Measurements from ENCODE around the gene AMBRA1.

The AMBRA1 gene

GRCh38 chr11:46611526-46612304, 17.9 kb upstream of the AMBRA1 start:
- H3K27me3 ChIP-seq (ENCODE audit: insufficient read depth, low read length, poor library complexity), result no peaks in the 10 kb centered on the region
- H3K4me1 ChIP-seq (ENCODE audit: control insufficient read depth, low read depth, low read length), result no peaks in the 10 kb centered on the region
- no peak overlapping the region for H2BK5ac ChIP-seq (ENCODE audit: low read length)
- no peak overlapping the region for H2BK15ac ChIP-seq (replicated peaks; ENCODE audit: low read depth)
- no peak overlapping the region for H3K23ac ChIP-seq (ENCODE audit: low read length)
- no peaks in the 10 kb centered on the region for H3K79me1 ChIP-seq (ENCODE audit: low read length)
- no CpG with 5 or more reads among the region's 5 CpGs for WGBS (ENCODE audit: extremely low coverage, insufficient coverage, low lambda C conversion rate)
- H3K4me2 ChIP-seq (ENCODE audit: low read length), result no peak overlapping the region
- no peak overlapping the region for H3K9ac ChIP-seq (ENCODE audit: low read length)
- H3K4ac ChIP-seq (ENCODE audit: low read depth, low read length), result no peak overlapping the region
- DNase-seq, result no peak
- no peak overlapping the region for H3K4me3 ChIP-seq (ENCODE audit: low read length)
- no peak overlapping the region for H3K18ac ChIP-seq (ENCODE audit: low read length)
- no peaks in the 10 kb centered on the region for H3K36me3 ChIP-seq (ENCODE audit: control insufficient read depth, insufficient read depth, low read length)
- no peak overlapping the region for H4K5ac ChIP-seq (ENCODE audit: low read length)
- H3K56ac ChIP-seq (ENCODE audit: low read length), result no peak overlapping the region
- no peaks in the 10 kb centered on the region for H3K79me2 ChIP-seq (ENCODE audit: control insufficient read depth, insufficient read depth, low read length)
- no peak overlapping the region for H2BK120ac ChIP-seq (ENCODE audit: low read depth, low read length)
- no peak overlapping the region for H2AK5ac ChIP-seq (ENCODE audit: low read length)
- H3K27ac ChIP-seq (ENCODE audit: low read depth, low read length), result no peak overlapping the region
- H4K8ac ChIP-seq (ENCODE audit: low read depth, low read length), result no peak overlapping the region

DNA sequence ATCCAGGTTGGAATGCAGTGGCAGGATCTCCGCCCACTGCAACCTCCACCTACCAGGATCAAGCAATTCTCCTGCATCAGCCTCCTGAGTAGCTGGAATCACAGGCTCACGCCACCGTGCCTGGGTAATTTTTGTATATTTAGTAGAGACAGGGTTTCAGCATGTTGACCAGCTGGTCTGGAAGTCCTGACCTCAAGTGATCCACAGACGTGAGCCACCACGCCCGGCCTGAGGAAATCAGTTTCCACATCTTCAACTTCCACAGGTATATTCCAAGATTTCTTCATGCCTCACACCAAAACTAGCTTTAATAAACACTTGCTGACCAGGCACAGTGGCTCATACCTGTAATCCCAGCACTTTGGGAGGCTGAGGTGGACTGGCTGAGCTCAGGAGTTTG, 15.6 kb upstream of the AMBRA1 start:
- no peak overlapping the region for H3K4ac ChIP-seq (ENCODE audit: low read depth, low read length)
- no peak for DNase-seq
- no peak overlapping the region for H3K4me3 ChIP-seq (ENCODE audit: low read length)
- no peak overlapping the region for H3K9ac ChIP-seq (ENCODE audit: low read length)
- H3K23ac ChIP-seq (ENCODE audit: low read length), result no peak overlapping the region
- no peak overlapping the region for H4K5ac ChIP-seq (ENCODE audit: low read length)
- H3K27me3 ChIP-seq (ENCODE audit: insufficient read depth, low read length, poor library complexity), result no peaks in the 10 kb centered on the region
- H2AK5ac ChIP-seq (ENCODE audit: low read length), result no peak overlapping the region
- H2BK5ac ChIP-seq (ENCODE audit: low read length), result no peak overlapping the region
- no peaks in the 10 kb centered on the region for H3K79me2 ChIP-seq (ENCODE audit: control insufficient read depth, insufficient read depth, low read length)
- whole genome bisulfite sequencing (ENCODE audit: extremely low coverage, insufficient coverage, low lambda C conversion rate), result no CpG with 5 or more reads among the region's 6 CpGs
- no peak overlapping the region for H2BK15ac ChIP-seq (replicated peaks; ENCODE audit: low read depth)
- no peaks in the 10 kb centered on the region for H3K79me1 ChIP-seq (ENCODE audit: low read length)
- no peak overlapping the region for H3K56ac ChIP-seq (ENCODE audit: low read length)
- no peaks in the 10 kb centered on the region for H3K4me1 ChIP-seq (ENCODE audit: control insufficient read depth, low read depth, low read length)
- H3K18ac ChIP-seq (ENCODE audit: low read length), result no peak overlapping the region
- no peaks in the 10 kb centered on the region for H3K36me3 ChIP-seq (ENCODE audit: control insufficient read depth, insufficient read depth, low read length)
- no peak overlapping the region for H2BK120ac ChIP-seq (ENCODE audit: low read depth, low read length)
- no peak overlapping the region for H3K4me2 ChIP-seq (ENCODE audit: low read length)
- no peak overlapping the region for H4K8ac ChIP-seq (ENCODE audit: low read depth, low read length)
- H3K27ac ChIP-seq (ENCODE audit: low read depth, low read length), result no peak overlapping the region

DNA sequence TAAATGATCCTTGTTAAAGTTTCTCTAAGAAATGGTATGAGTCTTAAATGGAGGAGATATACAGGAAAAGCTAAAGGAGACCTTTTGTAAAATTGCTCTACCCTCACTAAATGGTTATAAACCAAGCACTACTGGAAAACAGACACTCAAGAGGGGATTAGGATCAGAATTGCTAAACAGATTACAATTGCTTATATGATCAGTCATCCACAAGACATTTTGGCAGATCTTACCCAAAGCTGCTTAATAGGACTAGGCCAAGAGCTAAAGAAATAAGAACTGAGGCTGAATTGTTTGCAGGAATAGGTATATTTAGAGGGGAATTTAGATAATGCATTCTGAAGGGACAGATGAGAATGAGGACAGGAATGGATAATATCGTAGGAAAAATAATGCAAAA, 13.7 kb upstream of the AMBRA1 start:
- Histone ChIP-seq H3K79me1 (ENCODE audit: low read length) (no peaks in the 10 kb centered on the region), H3K4me1 (ENCODE audit: control insufficient read depth, low read depth, low read length) (no peaks in the 10 kb centered on the region)

GRCh38 chr11:46604796-46605195, 11.0 kb upstream of the AMBRA1 start:
- no peak overlapping the region for H3K4me2 ChIP-seq (ENCODE audit: low read length)
- H2AK5ac ChIP-seq (ENCODE audit: low read length), result no peak overlapping the region
- no CpG with 5 or more reads among the region's 1 CpG for WGBS (ENCODE audit: extremely low coverage, insufficient coverage, low lambda C conversion rate)
- H2BK120ac ChIP-seq (ENCODE audit: low read depth, low read length), result no peak overlapping the region
- no peak overlapping the region for H3K9ac ChIP-seq (ENCODE audit: low read length)
- DNase-seq, result no peak
- no peaks in the 10 kb centered on the region for H3K4me1 ChIP-seq (ENCODE audit: control insufficient read depth, low read depth, low read length)
- no peak overlapping the region for H3K23ac ChIP-seq (ENCODE audit: low read length)
- H3K36me3 ChIP-seq (ENCODE audit: control insufficient read depth, insufficient read depth, low read length), result no peaks in the 10 kb centered on the region
- H2BK15ac ChIP-seq (replicated peaks; ENCODE audit: low read depth), result no peak overlapping the region
- no peak overlapping the region for H3K4ac ChIP-seq (ENCODE audit: low read depth, low read length)
- H4K8ac ChIP-seq (ENCODE audit: low read depth, low read length), result no peak overlapping the region
- H2BK5ac ChIP-seq (ENCODE audit: low read length), result no peak overlapping the region
- no peak overlapping the region for H4K5ac ChIP-seq (ENCODE audit: low read length)
- H3K27me3 ChIP-seq (ENCODE audit: insufficient read depth, low read length, poor library complexity), result no peaks in the 10 kb centered on the region
- H3K4me3 ChIP-seq (ENCODE audit: low read length), result no peak overlapping the region
- H3K79me2 ChIP-seq (ENCODE audit: control insufficient read depth, insufficient read depth, low read length), result no peaks in the 10 kb centered on the region
- no peak overlapping the region for H3K18ac ChIP-seq (ENCODE audit: low read length)
- H3K79me1 ChIP-seq (ENCODE audit: low read length), result no peaks in the 10 kb centered on the region
- H3K56ac ChIP-seq (ENCODE audit: low read length), result no peak overlapping the region
- H3K27ac ChIP-seq (ENCODE audit: low read depth, low read length), result no peak overlapping the region

More for the DNA sequence above, 13.7 kb upstream of the AMBRA1 start:
- H3K4me2 ChIP-seq (ENCODE audit: low read length), result no peak overlapping the region
- no peak overlapping the region for H4K8ac ChIP-seq (ENCODE audit: low read depth, low read length)
- no peak overlapping the region for H3K4me3 ChIP-seq (ENCODE audit: low read length)
- H3K56ac ChIP-seq (ENCODE audit: low read length), result no peak overlapping the region
- no peaks in the 10 kb centered on the region for H3K79me2 ChIP-seq (ENCODE audit: control insufficient read depth, insufficient read depth, low read length)
- H3K18ac ChIP-seq (ENCODE audit: low read length), result no peak overlapping the region
- H2BK5ac ChIP-seq (ENCODE audit: low read length), result no peak overlapping the region
- no peak overlapping the region for H3K9ac ChIP-seq (ENCODE audit: low read length)
- no peak for DNase-seq
- no peak overlapping the region for H2BK120ac ChIP-seq (ENCODE audit: low read depth, low read length)
- H2AK5ac ChIP-seq (ENCODE audit: low read length), result no peak overlapping the region
- H3K27me3 ChIP-seq (ENCODE audit: insufficient read depth, low read length, poor library complexity), result no peaks in the 10 kb centered on the region
- H3K4ac ChIP-seq (ENCODE audit: low read depth, low read length), result no peak overlapping the region
- H2BK15ac ChIP-seq (replicated peaks; ENCODE audit: low read depth), result no peak overlapping the region
- no CpG with 5 or more reads among the region's 1 CpG for WGBS (ENCODE audit: extremely low coverage, insufficient coverage, low lambda C conversion rate)
- no peak overlapping the region for H3K27ac ChIP-seq (ENCODE audit: low read depth, low read length)
- no peaks in the 10 kb centered on the region for H3K36me3 ChIP-seq (ENCODE audit: control insufficient read depth, insufficient read depth, low read length)
- no peak overlapping the region for H4K5ac ChIP-seq (ENCODE audit: low read length)
- H3K23ac ChIP-seq (ENCODE audit: low read length), result no peak overlapping the region

- Histone ChIP-seq H3K4ac (ENCODE audit: low read depth, low read length) (no peak overlapping the region), H2BK120ac (ENCODE audit: low read depth, low read length) (no peak overlapping the region), H3K18ac (ENCODE audit: low read length) (no peak overlapping the region), H3K79me2 (ENCODE audit: control insufficient read depth, insufficient read depth, low read length) (no peaks in the 10 kb centered on the region), H3K27me3 (ENCODE audit: insufficient read depth, low read length, poor library complexity) (no peaks in the 10 kb centered on the region), H4K5ac (ENCODE audit: low read length) (no peak overlapping the region), H2BK5ac (ENCODE audit: low read length) (no peak overlapping the region), H3K9ac (ENCODE audit: low read length) (no peak overlapping the region), H4K8ac (ENCODE audit: low read depth, low read length) (no peak overlapping the region), H3K4me3 (ENCODE audit: low read length) (no peak overlapping the region), H3K23ac (ENCODE audit: low read length) (no peak overlapping the region), H3K4me1 (ENCODE audit: control insufficient read depth, low read depth, low read length) (no peaks in the 10 kb centered on the region), H3K27ac (ENCODE audit: low read depth, low read length) (no peak overlapping the region), H3K36me3 (ENCODE audit: control insufficient read depth, insufficient read depth, low read length) (no peaks in the 10 kb centered on the region), H3K4me2 (ENCODE audit: low read length) (no peak overlapping the region), H2BK15ac (replicated peaks; ENCODE audit: low read depth) (no peak overlapping the region), H3K56ac (ENCODE audit: low read length) (no peak overlapping the region), H3K79me1 (ENCODE audit: low read length) (no peaks in the 10 kb centered on the region), H2AK5ac (ENCODE audit: low read length) (no peak overlapping the region)
- no peak for DNase-seq
- no CpG with 5 or more reads among the region's 15 CpGs for WGBS (ENCODE audit: extremely low coverage, insufficient coverage, low lambda C conversion rate)
These were observed 10.0 kb upstream of the AMBRA1 start for GRCh38 chr11:46603704-46604308.
